ENCODE data around the gene INPP5K.

- TF ChIP-seq, protein P1, sequence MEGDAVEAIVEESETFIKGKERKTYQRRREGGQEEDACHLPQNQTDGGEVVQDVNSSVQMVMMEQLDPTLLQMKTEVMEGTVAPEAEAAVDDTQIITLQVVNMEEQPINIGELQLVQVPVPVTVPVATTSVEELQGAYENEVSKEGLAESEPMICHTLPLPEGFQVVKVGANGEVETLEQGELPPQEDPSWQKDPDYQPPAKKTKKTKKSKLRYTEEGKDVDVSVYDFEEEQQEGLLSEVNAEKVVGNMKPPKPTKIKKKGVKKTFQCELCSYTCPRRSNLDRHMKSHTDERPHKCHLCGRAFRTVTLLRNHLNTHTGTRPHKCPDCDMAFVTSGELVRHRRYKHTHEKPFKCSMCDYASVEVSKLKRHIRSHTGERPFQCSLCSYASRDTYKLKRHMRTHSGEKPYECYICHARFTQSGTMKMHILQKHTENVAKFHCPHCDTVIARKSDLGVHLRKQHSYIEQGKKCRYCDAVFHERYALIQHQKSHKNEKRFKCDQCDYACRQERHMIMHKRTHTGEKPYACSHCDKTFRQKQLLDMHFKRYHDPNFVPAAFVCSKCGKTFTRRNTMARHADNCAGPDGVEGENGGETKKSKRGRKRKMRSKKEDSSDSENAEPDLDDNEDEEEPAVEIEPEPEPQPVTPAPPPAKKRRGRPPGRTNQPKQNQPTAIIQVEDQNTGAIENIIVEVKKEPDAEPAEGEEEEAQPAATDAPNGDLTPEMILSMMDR (IDR thresholded peaks at IDR 0.05 in 8 of 11, conservative IDR thresholded peaks at IDR 0.05 in 3 of 11) = no peak
- no peak for TF ChIP-seq POLR2AphosphoS5 (IDR thresholded peaks at IDR 0.05)
Measured at GRCh38 chr17:1509290-1509881, 7.0 kb downstream of the INPP5K start.
